NCI-H2171 (cell line): ENCODE measurements around the gene RIPK4.

ENCODE experiments used
- DNase-seq: peaks from one replicate; lab custom pipeline; 2025; lab: John Stamatoyannopoulos, UW

The RIPK4 gene

DNA sequence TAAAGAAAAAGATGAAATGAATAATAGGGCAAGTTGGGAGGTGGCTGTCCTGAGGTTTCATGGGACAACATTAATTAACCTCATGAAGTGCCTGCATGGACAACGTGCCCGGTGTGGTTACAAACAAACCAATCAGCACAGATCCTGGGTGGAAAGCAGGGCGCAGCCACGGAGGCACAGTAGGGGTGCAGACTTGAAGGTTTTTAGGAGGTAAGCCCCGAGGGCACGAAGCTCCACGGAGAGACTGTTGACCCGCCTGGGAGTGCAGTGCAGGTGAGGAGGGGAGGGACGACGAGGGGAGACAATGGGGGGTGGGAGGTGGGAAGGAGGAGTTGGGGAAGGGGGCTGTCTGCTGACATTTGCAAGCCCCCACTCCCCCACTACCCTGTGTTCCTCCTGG is 2.3 kb upstream of the RIPK4 start:
- DNase-seq, result no peak

GRCh38 chr21:41768437-41769042 is 1.7 kb upstream of the RIPK4 start:
- DNase-seq, result no peak

- no peak for DNase-seq
Observed at GRCh38 chr21:41767606-41768436, 969 bp upstream of the RIPK4 start.

DNA sequence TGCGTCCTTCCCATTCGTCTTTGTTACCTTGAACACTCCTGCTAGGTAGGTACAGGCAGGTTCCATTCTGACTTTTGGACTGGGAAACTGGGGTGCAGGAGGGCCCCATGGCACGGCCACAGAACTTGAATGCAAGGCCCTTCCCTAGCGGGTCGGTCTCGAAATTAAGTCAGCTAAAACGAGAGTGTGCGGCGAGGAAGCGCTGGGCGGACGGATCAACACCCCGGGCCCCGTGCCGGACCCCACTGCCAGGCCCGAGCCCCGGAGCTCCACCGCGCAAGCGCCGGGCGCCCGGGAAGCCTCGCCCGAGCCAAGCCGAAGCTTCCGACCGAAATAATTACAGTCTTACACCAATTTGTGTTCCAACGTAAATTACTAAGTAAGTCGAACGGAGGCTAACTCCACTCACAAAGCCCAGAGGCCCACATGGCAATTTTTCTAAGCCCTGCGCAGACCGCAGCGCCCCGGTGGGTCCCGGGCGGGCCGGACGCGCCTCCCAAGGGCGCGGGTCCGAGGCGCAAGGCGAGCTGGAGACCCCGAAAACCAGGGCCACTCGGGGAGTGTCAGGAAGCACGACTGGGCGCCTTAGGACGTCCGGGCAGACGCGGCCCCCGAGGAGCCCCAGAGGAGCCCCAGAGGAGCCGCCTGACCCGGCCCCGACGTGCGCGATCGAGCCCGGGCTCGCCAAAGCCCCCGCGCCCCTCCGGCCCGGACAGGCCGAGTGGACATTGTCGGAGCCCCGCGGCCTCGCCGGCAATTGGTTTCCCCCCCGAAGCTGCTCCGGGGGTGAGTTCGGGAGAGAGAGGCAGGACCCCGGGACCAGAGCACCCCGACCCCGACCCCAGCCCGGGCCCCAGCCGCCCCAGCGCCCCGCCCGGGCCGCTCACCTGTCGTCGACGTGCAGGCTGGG is 624 bp downstream of the RIPK4 start:
- DNase-seq, result no peak

- DNase-seq, result no peak
Observed at GRCh38 chr21:41765420-41765821, 1.4 kb downstream of the RIPK4 start.

GRCh38 chr21:41764558-41765419 is 2.1 kb downstream of the RIPK4 start:
- no peak for DNase-seq

GRCh38 chr21:41763996-41764395 is 2.9 kb downstream of the RIPK4 start:
- DNase-seq, result no peak

GRCh38 chr21:41763398-41763931 is 3.4 kb downstream of the RIPK4 start:
- DNase-seq, result peak; percentile 78

DNA sequence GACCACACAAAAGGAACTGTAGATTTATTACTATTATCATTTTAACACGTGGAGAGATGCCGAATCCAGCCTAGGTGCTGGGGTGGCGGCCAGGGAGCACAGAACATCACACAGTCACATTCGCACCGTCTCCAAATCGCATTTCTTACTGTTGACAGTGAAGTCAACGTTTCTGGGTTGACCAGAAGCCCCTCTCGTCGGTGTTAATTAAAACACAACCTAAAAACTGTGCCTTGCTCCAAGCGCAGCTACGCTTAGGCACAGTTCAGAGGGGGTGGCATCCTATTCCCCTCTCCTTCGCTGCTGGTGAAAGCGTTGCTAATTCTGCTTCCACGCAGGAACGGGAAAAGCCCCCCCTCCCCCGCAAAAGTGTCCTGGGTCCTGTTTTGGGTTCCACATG is 4.1 kb downstream of the RIPK4 start:
- no peak for DNase-seq

DNA sequence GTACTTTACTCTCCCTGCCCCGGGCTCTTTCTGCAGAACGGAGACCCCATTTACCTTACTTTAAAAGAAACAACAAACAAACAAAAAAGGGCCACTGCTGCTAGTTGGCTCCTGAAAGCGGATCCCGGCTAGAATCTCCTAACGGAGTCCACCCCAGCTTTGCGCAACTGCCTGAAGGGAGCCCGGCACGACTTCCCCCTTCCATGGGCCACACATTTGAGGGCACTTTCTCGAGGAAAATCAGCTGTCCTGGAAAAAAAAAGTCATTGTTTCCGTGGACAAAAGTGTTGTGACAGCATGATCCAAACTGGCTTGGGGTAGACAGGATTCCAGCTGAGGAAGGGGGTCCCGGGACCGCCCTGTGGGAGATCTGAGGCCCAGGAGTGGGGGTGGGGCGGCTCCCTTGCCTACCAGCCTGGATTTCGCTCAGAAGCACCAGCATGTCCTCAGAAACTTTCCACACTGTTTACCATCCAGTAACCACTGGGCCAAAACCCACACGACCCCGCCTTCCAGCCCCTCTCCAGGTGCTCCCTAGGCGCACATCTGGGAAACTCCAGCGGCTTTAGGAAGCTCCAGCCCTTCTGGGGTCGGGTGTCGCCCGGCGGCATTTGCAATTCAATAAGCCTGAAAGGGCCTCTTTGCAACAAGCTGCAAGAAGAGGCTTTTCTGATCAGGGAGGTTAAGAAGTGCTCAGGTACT is 4.8 kb downstream of the RIPK4 start:
- no peak for DNase-seq

- no peak for DNase-seq
Observed at GRCh38 chr21:41761211-41761933, 5.5 kb downstream of the RIPK4 start.

DNA sequence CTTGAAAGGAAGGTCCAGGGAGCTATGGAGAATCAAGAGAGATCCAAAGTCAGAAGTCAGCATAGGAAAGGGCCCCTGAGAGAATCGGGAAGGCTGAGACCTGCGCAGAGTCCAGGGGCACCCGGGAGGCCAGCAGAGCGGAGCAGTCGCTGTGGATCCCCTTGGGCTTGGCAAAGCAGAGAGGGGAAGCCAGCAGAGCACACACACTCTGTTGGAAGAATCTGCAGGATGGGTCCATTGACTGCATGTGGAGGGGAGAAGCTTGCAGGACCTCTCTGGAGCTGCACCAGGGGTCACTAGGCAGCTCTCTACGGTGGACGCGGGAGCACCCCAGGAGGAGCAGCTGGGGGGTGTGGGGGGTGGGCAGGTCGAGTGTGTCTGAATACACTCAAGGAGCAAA is 6.4 kb downstream of the RIPK4 start:
- no peak for DNase-seq

- no peak for DNase-seq
Observed at GRCh38 chr21:41759926-41760325, 6.9 kb downstream of the RIPK4 start.

DNA sequence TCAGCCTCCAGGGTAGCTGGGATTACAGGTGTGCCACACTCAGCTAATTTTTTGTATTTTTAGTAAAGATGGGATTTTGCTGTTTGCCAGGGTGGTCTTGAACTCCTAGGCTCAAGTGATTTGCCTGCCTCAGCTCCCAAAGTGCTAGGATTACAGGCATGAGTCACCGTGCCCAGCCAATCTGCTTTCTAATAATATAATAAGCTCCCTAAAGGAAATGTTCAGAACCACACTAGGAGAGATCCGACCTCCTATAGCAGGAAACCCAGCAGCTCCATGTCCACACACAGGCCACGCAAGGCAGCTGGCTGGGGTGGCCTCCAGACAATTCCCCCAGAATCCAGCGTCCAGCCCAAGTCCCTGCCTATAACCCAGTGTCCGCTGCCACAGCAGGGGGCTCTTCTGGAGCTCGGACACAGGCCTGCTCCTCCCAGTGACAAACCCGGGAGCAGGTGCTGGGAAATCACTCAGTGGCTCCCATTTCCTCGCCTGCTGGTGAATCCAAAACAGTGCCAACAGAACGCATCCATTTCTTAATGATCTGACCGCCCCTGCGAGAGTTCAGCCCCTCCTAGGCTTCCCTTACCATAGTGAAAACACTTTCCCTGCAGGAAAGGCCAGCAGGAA is 7.5 kb downstream of the RIPK4 start:
- DNase-seq, result no peak

DNA sequence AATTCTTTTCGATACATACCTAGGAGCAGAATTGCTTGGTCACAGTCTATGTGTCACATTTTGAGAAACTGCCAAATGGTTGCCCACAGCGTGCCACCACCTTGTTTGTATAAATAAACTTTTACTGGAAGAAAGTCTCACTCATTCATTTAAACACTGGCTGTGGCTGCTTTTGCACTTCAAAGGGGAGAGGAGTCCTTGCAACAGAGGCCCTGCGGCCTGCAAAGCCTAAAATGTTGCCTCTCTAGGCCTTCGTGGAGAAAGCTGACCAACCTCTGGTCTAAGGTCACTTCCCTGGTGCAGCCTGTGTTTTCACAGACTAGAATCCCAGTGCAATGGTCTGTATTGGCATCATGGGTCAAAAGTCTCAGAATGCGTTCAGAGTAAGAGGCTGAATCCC is 8.3 kb downstream of the RIPK4 start:
- DNase-seq, result no peak

GRCh38 chr21:41755934-41756773 is 10.7 kb downstream of the RIPK4 start:
- DNase-seq, result no peak

DNA sequence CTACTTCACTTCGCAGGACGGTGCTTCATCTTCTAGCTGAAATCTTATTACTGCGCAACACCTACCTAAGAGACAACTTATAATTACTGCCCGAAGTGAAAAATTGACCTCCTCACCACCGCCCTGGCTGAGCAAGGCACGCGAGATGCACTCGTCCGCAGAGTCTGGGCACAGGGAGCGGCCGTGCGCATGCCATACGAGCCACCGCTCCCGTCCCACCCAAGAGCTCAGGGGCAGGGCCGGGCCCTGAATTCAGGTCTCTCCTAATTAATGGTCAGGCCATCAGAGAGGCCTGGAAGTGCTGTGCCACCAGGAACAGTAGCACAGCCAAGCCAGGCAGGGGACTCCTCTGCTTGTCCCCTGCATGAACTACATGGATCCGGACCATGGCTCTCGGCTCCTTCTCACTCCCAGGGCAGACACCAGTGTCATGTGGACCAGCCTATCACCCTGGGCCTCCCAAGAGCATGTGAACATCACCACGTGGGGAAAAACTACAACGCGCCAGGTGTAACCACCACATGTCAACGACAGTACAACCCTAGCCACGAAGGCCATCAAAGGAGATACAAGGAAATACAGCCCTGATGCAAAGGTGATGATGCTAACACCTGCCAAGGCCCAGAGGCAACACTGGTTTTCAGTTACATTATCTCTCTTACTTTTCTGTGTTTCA is 11.5 kb downstream of the RIPK4 start:
- DNase-seq, result no peak

DNA sequence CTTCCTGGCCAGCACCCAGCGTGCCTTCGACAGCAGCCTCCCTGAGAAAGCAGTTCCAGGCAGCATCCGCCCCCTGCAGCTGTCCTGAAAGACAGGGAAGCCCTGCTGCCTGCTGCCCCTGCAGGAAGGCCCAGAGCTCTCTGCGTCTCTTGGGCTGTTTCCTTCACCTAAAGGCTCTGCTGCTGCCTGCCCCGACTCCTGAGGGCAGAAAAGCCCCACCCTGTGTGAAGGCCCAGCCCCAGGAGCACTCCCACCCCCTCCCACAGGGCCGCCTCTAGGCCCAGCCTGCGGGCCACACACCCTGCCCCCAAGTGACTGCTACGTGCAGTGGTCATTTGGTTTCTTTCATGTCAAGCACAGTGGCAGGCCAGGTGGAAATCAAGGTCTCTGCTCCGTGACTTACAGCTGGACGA is 12.4 kb downstream of the RIPK4 start:
- DNase-seq, result no peak
